GM18868 (cell line): ENCODE measurements around the gene SLC37A1.

Experiments used
- ATAC-seq: cut with Tn5 transposase; IDR thresholded peaks from one replicate; pipeline ENCODE4 v1.9.1; 2021; ENCODE audit warnings: mild to moderate bottlenecking, moderate library complexity; ENCODE audit not compliant: unreplicated experiment

SLC37A1 gene

GRCh38 chr21:42572906-42573495 lies 59.3 kb downstream of the SLC37A1 start:
- ATAC-seq: no peak

DNA sequence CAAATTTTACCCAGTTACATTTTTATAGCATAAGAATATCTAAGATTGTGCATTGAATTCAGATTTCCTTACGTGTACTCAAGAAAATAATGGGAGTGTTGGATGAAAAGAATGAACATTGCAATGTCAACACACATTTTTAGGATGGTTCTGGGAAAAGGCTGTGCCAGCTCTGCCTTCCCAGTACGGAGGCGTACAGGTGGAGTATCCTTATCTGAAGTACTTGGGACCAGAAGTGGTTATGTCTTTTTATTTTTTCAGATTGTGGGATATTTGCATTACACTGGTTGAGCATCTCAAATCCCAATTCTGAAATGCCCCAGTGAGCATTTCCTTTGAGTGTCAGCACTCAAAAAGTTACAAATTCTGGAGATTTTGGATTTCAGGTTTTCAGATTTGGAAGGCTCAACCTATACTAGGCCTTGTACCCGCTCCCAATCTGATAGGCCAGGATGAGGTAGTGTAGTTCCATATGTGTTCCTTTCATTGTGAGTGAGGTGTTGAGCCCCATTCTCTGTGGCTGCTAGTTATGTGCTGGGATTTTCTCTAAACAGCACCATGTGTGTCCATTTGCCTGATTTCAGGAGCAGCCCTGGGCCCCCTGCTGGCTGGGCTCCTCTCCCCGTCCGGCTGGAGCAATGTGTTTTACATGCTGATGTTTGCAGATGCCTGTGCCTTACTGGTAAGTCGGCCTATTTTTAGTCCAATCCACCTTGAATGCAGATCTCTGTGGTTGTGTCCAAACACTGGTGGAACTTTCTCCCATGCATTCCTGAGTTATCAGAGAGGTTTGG lies 60.8 kb downstream of the SLC37A1 start:
- no peak for ATAC-seq

DNA sequence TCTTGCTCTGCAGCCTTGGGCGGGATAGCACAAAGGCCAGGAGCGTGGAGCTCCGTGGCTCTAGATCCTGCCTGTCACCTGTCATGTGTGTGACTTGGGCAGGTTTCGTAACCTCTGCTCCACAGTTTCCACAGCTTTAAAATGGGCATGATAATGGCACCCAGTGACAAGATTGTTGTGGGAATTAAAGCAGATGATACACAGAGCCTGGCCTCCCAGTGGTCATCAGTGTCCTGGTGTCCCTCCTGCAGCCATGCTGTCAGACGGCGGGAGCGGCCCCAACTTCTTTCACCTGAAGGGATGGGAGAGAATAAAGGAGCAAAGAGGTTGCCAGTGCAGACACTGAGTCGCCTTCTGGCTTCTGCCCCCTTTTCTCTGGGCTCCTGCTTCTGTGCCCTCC lies 61.5 kb downstream of the SLC37A1 start:
- no peak for ATAC-seq

DNA sequence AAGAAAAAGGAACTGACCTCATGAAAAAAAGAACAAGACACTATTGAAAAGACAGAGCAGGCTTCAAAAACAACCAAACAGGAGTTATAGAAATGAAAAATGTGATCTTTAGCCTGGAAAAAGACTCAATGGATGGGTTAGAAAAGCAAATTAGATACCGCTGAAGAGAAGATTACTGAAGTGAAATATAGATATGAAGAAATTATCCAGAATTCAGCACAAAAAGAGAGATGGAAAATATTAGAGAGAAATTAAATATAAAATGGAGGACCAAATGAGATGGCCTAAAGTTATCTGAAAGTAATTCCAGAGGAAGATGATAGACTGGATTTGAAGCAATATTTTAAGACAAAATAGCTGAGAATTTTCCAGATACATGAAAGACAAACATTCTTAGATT lies 63.0 kb downstream of the SLC37A1 start:
- ATAC-seq: no peak

DNA sequence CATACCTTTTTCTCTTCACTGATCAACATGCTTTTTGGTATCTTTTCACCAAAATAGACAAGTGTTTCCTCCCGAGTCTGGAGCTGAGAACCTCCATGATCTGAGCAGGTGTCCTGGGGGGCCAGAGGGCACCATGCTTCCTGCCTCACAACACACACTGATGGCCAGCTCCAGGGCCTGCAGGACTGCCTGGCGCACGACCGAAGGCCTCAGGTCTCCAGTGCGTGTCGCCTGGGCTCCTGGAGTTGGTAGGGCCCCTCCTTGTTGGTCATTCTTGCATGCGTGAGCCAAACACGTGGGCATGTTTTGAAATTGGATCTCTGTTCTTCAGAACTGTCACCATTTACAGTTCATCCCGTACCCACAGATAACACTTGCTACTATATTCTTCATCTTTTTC lies 64.4 kb downstream of the SLC37A1 start:
- no peak for ATAC-seq

- ATAC-seq: no peak
Observed at GRCh38 chr21:42578761-42579415, 65.2 kb downstream of the SLC37A1 start.

GRCh38 chr21:42579456-42580075 lies 65.9 kb downstream of the SLC37A1 start:
- ATAC-seq: no peak

GRCh38 chr21:42580076-42580792 lies 66.6 kb downstream of the SLC37A1 start:
- no peak for ATAC-seq

GRCh38 chr21:42580793-42581321 lies 67.2 kb downstream of the SLC37A1 start:
- no peak for ATAC-seq

GRCh38 chr21:42581336-42581992 lies 67.8 kb downstream of the SLC37A1 start:
- no peak for ATAC-seq

DNA sequence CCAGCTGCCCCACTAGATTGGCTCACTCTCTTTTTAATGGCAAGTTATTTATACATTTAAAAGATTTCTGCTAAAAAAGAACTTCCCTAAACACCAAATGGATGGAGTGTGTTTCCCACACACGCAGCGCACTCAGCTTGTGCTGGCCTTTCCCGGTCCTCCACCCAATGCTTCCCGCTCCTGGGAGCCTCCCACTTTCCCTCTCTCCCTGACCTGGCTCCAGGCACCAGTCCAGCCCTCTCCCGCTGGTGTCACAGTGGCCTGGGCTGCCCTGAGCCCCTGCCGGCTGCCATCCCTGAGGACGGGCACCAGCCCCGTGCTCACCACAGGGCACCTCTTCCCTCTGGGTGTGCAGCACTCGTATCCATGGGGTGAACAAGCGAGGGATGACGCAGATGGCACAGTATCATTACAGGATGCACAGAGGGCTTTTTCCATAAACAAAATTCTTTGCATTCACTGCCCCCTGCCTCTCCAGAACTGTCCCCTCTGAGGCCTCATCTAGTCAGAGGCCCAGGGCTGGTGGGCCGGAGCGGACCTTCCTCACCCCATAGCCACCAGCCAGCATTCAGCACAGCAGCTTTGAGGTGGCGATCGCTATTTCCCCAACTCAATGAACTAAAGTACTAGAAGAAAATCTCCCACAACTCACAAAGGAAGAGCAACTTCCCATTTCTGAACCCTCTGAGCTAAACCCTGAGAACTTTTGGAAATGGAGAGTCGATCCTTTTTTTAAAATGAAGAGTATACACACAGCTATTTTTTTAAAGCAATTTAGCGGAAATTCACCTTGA lies 68.5 kb downstream of the SLC37A1 start:
- no peak for ATAC-seq

- no peak for ATAC-seq
Observed at GRCh38 chr21:42582787-42583476, 69.3 kb downstream of the SLC37A1 start.

DNA sequence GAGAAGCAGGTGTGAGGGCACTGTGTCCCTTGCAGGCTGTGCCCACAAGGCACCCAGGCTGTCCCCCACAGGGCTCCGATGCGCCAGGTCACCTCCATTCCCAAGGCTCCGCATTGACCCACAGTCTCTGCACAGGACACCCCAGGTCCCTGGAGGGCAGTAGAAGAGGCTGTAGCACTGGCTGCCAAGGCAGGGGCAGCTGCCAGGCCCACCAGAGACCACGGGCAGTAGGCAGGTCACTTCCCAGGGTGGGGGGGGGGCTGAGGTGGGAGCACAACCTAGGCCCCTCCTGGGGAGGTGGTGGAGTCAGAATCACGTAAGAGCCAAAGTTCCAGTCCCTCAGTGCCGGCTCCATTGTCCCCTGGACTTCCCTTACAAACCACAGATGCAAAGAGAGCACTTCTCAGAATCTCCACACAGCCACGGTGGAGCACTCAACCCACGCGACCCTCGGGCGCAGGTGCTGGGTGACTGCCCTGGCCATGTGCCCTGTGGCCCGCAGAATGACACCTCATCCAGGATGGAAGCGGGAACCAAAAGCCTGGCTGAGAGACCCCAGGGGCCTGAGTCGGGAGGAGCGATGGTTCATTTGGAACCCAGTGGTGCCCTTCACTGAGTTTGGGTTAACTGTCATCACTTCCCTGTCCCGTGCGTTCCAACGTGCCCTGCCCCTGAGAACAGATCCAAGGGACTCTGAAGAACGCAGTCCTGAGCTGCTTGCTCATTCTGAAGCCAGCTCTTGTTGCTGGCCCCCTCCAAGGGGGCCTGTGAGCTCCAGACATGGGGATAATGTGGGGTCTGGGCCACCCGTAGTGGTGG lies 70.0 kb downstream of the SLC37A1 start:
- no peak for ATAC-seq

DNA sequence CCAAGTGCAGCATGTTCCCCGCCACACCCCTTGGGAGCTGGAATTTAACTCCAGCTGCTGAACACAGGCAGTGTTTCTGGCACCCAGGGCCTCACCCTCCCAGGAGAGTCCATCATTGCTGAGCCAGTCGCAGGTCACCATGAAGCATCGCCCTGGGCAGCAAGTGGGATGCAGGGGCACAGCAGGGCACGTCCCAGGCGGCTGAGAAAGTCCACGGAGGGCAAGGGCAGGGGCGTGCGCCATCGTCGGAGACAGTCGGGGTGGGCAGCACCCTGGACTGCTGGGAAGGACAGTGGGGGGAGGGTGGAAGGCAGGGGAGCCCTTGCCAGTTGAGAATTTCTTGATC lies 70.6 kb downstream of the SLC37A1 start:
- no peak for ATAC-seq

DNA sequence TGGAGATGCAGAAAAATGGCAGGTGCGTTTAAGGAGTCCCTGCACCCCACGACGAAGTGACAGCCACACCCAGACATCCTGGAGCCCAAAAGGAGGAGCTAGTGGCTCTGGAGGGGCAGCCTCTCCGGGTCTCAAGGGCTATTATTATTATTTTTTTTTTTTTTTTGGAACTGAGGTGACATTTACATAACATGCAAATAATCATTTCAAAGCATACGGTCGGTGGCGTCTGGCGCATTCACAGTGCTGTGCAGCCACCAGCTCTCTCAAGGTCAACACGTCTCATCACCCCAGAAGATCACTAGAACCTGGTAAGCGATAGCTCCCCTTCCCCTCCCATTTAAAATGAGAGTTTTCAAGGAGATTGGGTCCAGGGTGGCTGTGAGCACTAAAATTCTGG lies 72.2 kb downstream of the SLC37A1 start:
- no peak for ATAC-seq

DNA sequence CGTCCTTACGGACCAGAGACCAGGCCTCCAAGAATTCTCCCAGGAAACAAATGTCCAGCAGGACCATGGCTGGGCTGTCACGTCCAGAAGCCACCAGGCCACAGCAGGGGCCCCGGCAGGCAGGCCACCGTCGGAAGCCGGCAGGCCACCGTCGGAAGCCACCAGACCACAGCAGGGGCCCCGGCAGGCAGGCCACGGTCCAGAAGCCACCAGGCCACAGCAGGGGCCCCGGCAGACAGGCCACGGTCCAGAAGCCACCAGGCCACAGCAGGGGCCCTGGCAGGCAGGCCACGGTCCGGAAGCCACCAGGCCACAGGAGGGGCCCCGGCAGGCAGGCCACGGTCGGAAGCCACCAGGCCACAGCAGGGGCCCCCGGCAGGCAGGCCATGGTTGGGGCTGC lies 72.8 kb downstream of the SLC37A1 start:
- ATAC-seq: no peak

DNA sequence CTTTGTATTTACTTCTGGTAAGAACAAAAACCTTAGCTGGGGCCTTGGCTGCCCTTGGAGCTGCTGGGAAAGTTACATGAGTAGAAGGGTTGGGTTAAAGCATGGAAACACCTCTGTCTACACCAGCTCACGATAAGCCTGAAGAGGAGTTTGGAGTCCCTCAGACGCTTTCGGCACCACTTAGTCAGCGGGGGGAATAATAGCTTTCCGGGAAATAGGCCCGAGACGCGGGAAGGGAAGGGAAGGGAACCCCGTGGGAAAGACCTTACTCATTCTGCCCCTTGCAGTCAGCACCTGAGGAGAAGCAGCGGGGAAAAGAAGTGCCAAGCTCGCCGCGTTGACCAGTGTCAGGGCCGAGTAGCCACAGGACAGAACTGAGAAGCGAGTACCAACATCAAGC lies 73.4 kb downstream of the SLC37A1 start:
- ATAC-seq: no peak

GRCh38 chr21:42590431-42591131 lies 76.9 kb downstream of the SLC37A1 start:
- ATAC-seq: no peak
